Measurements from ENCODE around the gene TNRC6C.

The TNRC6C gene

GRCh38 chr17:78129351-78130089, 171.0 kb downstream of the TNRC6C start:
- H3K4me3 ChIP-seq (ENCODE audit: low read length) = peak overlapping the region; percentile 84
- no peak overlapping the region for H3K9ac ChIP-seq (ENCODE audit: low read depth, low read length)
- H3K27me3 ChIP-seq (ENCODE audit: insufficient read depth, low read length) = peaks cover 38% of the 10 kb centered on the region
- 85% methylated on average over 4 of the region's 4 CpGs for WGBS
- 0 out of 2 replicates have a peak, but pooled peaks cover 6% of the 10 kb centered on the region for H3K36me3 ChIP-seq (ENCODE audit: insufficient read depth, low read length)
- H3K4me1 ChIP-seq (ENCODE audit: insufficient read depth, low read length) = peaks cover 13% of the 10 kb centered on the region
- no peak overlapping the region for H3K27ac ChIP-seq (ENCODE audit: low read depth, low read length)
- no peaks in the 10 kb centered on the region for H3K9me3 ChIP-seq (ENCODE audit: insufficient read depth, low read depth, low read length)

GRCh38 chr17:78130090-78130436, 171.6 kb downstream of the TNRC6C start:
- Histone ChIP-seq H3K27me3 (ENCODE audit: insufficient read depth, low read length) (peaks cover 38% of the 10 kb centered on the region), H3K27ac (ENCODE audit: low read depth, low read length) (no peak overlapping the region), H3K4me3 (ENCODE audit: low read length) (no peak overlapping the region), H3K9ac (ENCODE audit: low read depth, low read length) (no peak overlapping the region), H3K36me3 (ENCODE audit: insufficient read depth, low read length) (0 out of 2 replicates have a peak, but pooled peaks cover 3% of the 10 kb centered on the region), H3K9me3 (ENCODE audit: insufficient read depth, low read depth, low read length) (no peaks in the 10 kb centered on the region), H3K4me1 (ENCODE audit: insufficient read depth, low read length) (peaks cover 13% of the 10 kb centered on the region)
- WGBS = 76% methylated on average over 5 of the region's 5 CpGs

- Histone ChIP-seq H3K4me3 (ENCODE audit: low read length) (peak within 1 kb of the TSS; percentile 37), H3K4me1 (ENCODE audit: insufficient read depth, low read length) (peaks cover 13% of the 10 kb centered on the region), H3K9me3 (ENCODE audit: insufficient read depth, low read depth, low read length) (no peaks in the 10 kb centered on the region), H3K9ac (ENCODE audit: low read depth, low read length) (no peak within 1 kb of the TSS), H3K27me3 (ENCODE audit: insufficient read depth, low read length) (peaks cover 38% of the 10 kb centered on the region), H3K36me3 (ENCODE audit: insufficient read depth, low read length) (no peaks in the 10 kb centered on the region), H3K27ac (ENCODE audit: low read depth, low read length) (no peak within 1 kb of the TSS)
- 75% methylated on average over 10 of the region's 10 CpGs for WGBS
These were observed 172.1 kb downstream of the TNRC6C start, which contains the start of gene TMC8 for GRCh38 chr17:78130437-78131101. Gene TMC8 (plus strand): TSS chr17:78130771. CDS start chr17:78131589, 818 bp downstream.

- 26% methylated on average over 72 of the region's 74 CpGs for WGBS
- H3K27ac ChIP-seq (ENCODE audit: low read depth, low read length) = no peak overlapping the region
- H3K27me3 ChIP-seq (ENCODE audit: insufficient read depth, low read length) = peaks cover 38% of the 10 kb centered on the region
- H3K36me3 ChIP-seq (ENCODE audit: insufficient read depth, low read length) = no peaks in the 10 kb centered on the region
- H3K4me3 ChIP-seq (ENCODE audit: low read length) = peak overlapping the region; percentile 37
- H3K9ac ChIP-seq (ENCODE audit: low read depth, low read length) = no peak overlapping the region
- H3K4me1 ChIP-seq (ENCODE audit: insufficient read depth, low read length) = peaks cover 13% of the 10 kb centered on the region
- H3K9me3 ChIP-seq (ENCODE audit: insufficient read depth, low read depth, low read length) = no peaks in the 10 kb centered on the region
These were observed 172.9 kb downstream of the TNRC6C start for GRCh38 chr17:78131172-78132083.

- Histone ChIP-seq H3K9ac (ENCODE audit: low read depth, low read length) (no peak overlapping the region), H3K4me1 (ENCODE audit: insufficient read depth, low read length) (peaks cover 8% of the 10 kb centered on the region), H3K9me3 (ENCODE audit: insufficient read depth, low read depth, low read length) (no peaks in the 10 kb centered on the region), H3K27me3 (ENCODE audit: insufficient read depth, low read length) (peaks cover 38% of the 10 kb centered on the region), H3K27ac (ENCODE audit: low read depth, low read length) (no peak overlapping the region), H3K36me3 (ENCODE audit: insufficient read depth, low read length) (no peaks in the 10 kb centered on the region), H3K4me3 (ENCODE audit: low read length) (peak overlapping the region; percentile 37)
- WGBS = 17% methylated on average over 38 of the region's 38 CpGs
These were observed 173.7 kb downstream of the TNRC6C start for GRCh38 chr17:78132084-78132676.

GRCh38 chr17:78132767-78133178, 174.3 kb downstream of the TNRC6C start:
- Histone ChIP-seq H3K27me3 (ENCODE audit: insufficient read depth, low read length) (peaks cover 38% of the 10 kb centered on the region), H3K4me3 (ENCODE audit: low read length) (no peak overlapping the region), H3K36me3 (ENCODE audit: insufficient read depth, low read length) (no peaks in the 10 kb centered on the region), H3K4me1 (ENCODE audit: insufficient read depth, low read length) (peaks cover 4% of the 10 kb centered on the region; the same call in 1 of the 2 replicates), H3K9me3 (ENCODE audit: insufficient read depth, low read depth, low read length) (no peaks in the 10 kb centered on the region), H3K9ac (ENCODE audit: low read depth, low read length) (no peak overlapping the region), H3K27ac (ENCODE audit: low read depth, low read length) (no peak overlapping the region)
- WGBS = 90% methylated on average over 9 of the region's 9 CpGs

GRCh38 chr17:78133179-78133951, 174.9 kb downstream of the TNRC6C start:
- WGBS = 92% methylated on average over 30 of the region's 30 CpGs
- peaks cover 38% of the 10 kb centered on the region for H3K27me3 ChIP-seq (ENCODE audit: insufficient read depth, low read length)
- H3K27ac ChIP-seq (ENCODE audit: low read depth, low read length) = no peak overlapping the region
- no peak overlapping the region for H3K4me3 ChIP-seq (ENCODE audit: low read length)
- no peaks in the 10 kb centered on the region for H3K9me3 ChIP-seq (ENCODE audit: insufficient read depth, low read depth, low read length)
- no peaks in the 10 kb centered on the region for H3K36me3 ChIP-seq (ENCODE audit: insufficient read depth, low read length)
- no peak overlapping the region for H3K9ac ChIP-seq (ENCODE audit: low read depth, low read length)
- H3K4me1 ChIP-seq (ENCODE audit: insufficient read depth, low read length) = peaks cover 4% of the 10 kb centered on the region; the same call in 1 of the 2 replicates

- 56% methylated on average over 38 of the region's 39 CpGs for whole genome bisulfite sequencing
- H3K9me3 ChIP-seq (ENCODE audit: insufficient read depth, low read depth, low read length) = no peaks in the 10 kb centered on the region
- H3K27me3 ChIP-seq (ENCODE audit: insufficient read depth, low read length) = peaks cover 38% of the 10 kb centered on the region
- no peak overlapping the region for H3K9ac ChIP-seq (ENCODE audit: low read depth, low read length)
- H3K4me3 ChIP-seq (ENCODE audit: low read length) = no peak overlapping the region
- no peaks in the 10 kb centered on the region for H3K36me3 ChIP-seq (ENCODE audit: insufficient read depth, low read length)
- H3K27ac ChIP-seq (ENCODE audit: low read depth, low read length) = no peak overlapping the region
- no peaks in the 10 kb centered on the region; the same call in 1 of the 2 replicates for H3K4me1 ChIP-seq (ENCODE audit: insufficient read depth, low read length)
These were observed 175.7 kb downstream of the TNRC6C start for GRCh38 chr17:78133971-78134898.

- no peak overlapping the region for H3K9ac ChIP-seq (ENCODE audit: low read depth, low read length)
- H3K4me1 ChIP-seq (ENCODE audit: insufficient read depth, low read length) = no peaks in the 10 kb centered on the region; the same call in 1 of the 2 replicates
- no peaks in the 10 kb centered on the region for H3K36me3 ChIP-seq (ENCODE audit: insufficient read depth, low read length)
- H3K9me3 ChIP-seq (ENCODE audit: insufficient read depth, low read depth, low read length) = no peaks in the 10 kb centered on the region
- 81% methylated on average over 9 of the region's 9 CpGs for WGBS
- peaks cover 38% of the 10 kb centered on the region for H3K27me3 ChIP-seq (ENCODE audit: insufficient read depth, low read length)
- no peak overlapping the region for H3K4me3 ChIP-seq (ENCODE audit: low read length)
- no peak overlapping the region for H3K27ac ChIP-seq (ENCODE audit: low read depth, low read length)
These were observed 176.4 kb downstream of the TNRC6C start for GRCh38 chr17:78134899-78135385.

Data from HUES64 (cell line).